GM19023 (cell line): ENCODE measurements around the gene MATCAP1.

Source experiments
- ATAC-seq: cut with Tn5 transposase; IDR thresholded peaks from one replicate; pipeline ENCODE4 v1.9.1; 2021; ENCODE audit warnings: mild to moderate bottlenecking, moderate library complexity; ENCODE audit not compliant: unreplicated experiment

Gene MATCAP1

GRCh38 chr16:67191995-67192681 lies 8.4 kb upstream of the MATCAP1 start, which contains the start of gene E2F4:
Gene E2F4 (plus strand): TSS chr16:67192155. CDS start chr16:67192228, 73 bp downstream.
- ATAC-seq: peak; percentile 89

- ATAC-seq: no peak
These were observed 7.7 kb upstream of the MATCAP1 start for GRCh38 chr16:67191411-67191994.

- ATAC-seq: no peak
These were observed 7.0 kb upstream of the MATCAP1 start for GRCh38 chr16:67190448-67191399.

GRCh38 chr16:67190041-67190440 lies 6.3 kb upstream of the MATCAP1 start, which contains the start of gene EXOC3L1:
Gene EXOC3L1 (minus strand): TSS chr16:67190136. CDS start chr16:67189676, 460 bp downstream.
- no peak for ATAC-seq

- no peak for ATAC-seq
These were observed 5.0 kb upstream of the MATCAP1 start for GRCh38 chr16:67188798-67189197.

- no peak for ATAC-seq
These were observed 4.6 kb upstream of the MATCAP1 start for GRCh38 chr16:67188323-67188722.

GRCh38 chr16:67187175-67187890 lies 3.6 kb upstream of the MATCAP1 start:
- no peak for ATAC-seq

GRCh38 chr16:67186550-67186950 lies 2.8 kb upstream of the MATCAP1 start:
- ATAC-seq: no peak

- ATAC-seq: no peak
These were observed 1.9 kb upstream of the MATCAP1 start for GRCh38 chr16:67185651-67186134.

GRCh38 chr16:67184995-67185650 lies 1.4 kb upstream of the MATCAP1 start:
- no peak for ATAC-seq

GRCh38 chr16:67184453-67184994 lies 761 bp upstream of the MATCAP1 start:
- ATAC-seq: no peak

GRCh38 chr16:67183284-67183626 lies 508 bp downstream of the MATCAP1 start:
- ATAC-seq: no peak

GRCh38 chr16:67182288-67182687 lies 1.5 kb downstream of the MATCAP1 start:
- ATAC-seq: no peak

GRCh38 chr16:67181346-67181745 lies 2.4 kb downstream of the MATCAP1 start:
- no peak for ATAC-seq

GRCh38 chr16:67180166-67180565 lies 3.6 kb downstream of the MATCAP1 start:
- no peak for ATAC-seq

GRCh38 chr16:67179421-67180080 lies 4.2 kb downstream of the MATCAP1 start:
- ATAC-seq: no peak

GRCh38 chr16:67177743-67178699 lies 5.7 kb downstream of the MATCAP1 start:
- no peak for ATAC-seq

- no peak for ATAC-seq
These were observed 7.1 kb downstream of the MATCAP1 start for GRCh38 chr16:67176662-67177061.
